GM23338 (cell line): ENCODE results near the gene DRC1. TPM values are rescaled to one million over a fixed set of nuclear protein-coding genes. Genes with fewer than 3 reads are reported as not detected.

Experiments used
- REST ChIP-seq: IDR thresholded peaks from one replicate; pipeline ENCODE4 v1.6.1; 2018; ENCODE audit warnings: antibody characterized with exemption; ENCODE audit not compliant: unreplicated experiment
- ZNF462 ChIP-seq: fragments of 250-450 bp; sonication (Bioruptor Pico); IDR thresholded peaks from 2 replicates; pipeline ENCODE4 v1.5.0; 2020; ENCODE audit warnings: mild to moderate bottlenecking, moderate library complexity
- polyA plus RNA-seq: library from polyadenylated mRNA; unstranded; fragments of >200 nt; fragmentation: Nextera tagmentation; extraction: Ambion mirVana; gene quantifications from 2 replicates; pipeline ENCODE4 v1.2.1, GENCODE V29; 2016
- total RNA-seq: library from RNA; depleted of rRNA; stranded (reverse); fragments of >200 nt; shearing (Covaris generic); gene quantifications from 2 replicates; pipeline ENCODE4 v1.2.3, GENCODE V29; 2014
- TF ChIP-seq, protein P1 (sequence below): IDR thresholded peaks from 2 replicates; pipeline ENCODE4 v1.6.1; 2016; ENCODE audit warnings: antibody characterized with exemption

The DRC1 gene
- total and polyA plus RNA-seq, 2 experiments from 2014 or later, result 0.45 TPM; not detected in 1

DNA sequence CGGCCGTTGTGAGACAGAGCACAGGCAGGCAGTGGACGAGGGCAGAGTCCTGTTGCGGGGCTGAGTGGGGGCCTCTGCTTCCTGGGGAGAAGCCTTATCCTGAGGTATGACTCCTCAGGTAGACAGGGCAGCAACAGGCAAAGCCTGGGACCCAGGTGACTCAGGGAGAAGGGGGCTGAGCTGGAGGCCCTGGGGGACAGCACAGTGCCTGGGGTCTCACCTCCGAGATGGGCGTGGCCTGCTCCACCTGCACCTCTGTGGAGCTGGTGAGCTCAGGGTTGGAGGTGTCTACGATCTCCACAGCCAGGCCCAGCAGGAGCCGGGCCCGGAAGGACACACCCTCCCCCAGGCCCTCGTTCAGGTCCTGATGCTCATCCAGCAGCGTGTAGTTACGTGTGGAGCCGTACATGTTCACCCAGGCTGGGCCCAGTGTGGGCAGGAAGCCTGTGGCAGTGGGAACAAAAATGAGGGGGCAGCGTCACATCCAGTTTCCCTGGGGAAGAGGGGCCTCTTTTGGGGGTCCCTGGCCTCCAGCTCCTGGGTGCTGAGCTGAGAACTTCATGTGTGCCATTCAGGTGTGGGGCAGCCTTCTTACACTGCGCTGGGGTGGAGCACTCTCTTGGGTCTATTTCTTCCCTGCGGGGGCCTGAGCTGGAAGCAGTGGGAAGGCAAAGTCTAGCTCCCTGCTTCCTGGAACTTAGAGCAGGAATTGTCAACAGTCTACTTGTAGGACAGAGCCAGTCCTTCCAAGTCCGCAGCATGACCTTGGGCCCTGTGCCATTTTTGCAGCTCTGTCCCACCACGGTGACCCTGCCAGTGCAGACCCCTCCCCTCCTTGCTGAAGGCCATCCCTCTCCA is 79.1 kb downstream of the DRC1 start (continued):
- no peak for TF ChIP-seq ZNF462
- TF ChIP-seq REST, result no peak
- TF ChIP-seq, protein P1, sequence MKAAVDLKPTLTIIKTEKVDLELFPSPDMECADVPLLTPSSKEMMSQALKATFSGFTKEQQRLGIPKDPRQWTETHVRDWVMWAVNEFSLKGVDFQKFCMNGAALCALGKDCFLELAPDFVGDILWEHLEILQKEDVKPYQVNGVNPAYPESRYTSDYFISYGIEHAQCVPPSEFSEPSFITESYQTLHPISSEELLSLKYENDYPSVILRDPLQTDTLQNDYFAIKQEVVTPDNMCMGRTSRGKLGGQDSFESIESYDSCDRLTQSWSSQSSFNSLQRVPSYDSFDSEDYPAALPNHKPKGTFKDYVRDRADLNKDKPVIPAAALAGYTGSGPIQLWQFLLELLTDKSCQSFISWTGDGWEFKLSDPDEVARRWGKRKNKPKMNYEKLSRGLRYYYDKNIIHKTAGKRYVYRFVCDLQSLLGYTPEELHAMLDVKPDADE, result no peak
